ENCODE results near the gene MEGF6. TPM values are rescaled to one million over a fixed set of nuclear protein-coding genes. Genes with fewer than 3 reads are reported as not detected.

Gene MEGF6
- total RNA-seq, 1 experiment from 2014 or later = 32.4 TPM

DNA sequence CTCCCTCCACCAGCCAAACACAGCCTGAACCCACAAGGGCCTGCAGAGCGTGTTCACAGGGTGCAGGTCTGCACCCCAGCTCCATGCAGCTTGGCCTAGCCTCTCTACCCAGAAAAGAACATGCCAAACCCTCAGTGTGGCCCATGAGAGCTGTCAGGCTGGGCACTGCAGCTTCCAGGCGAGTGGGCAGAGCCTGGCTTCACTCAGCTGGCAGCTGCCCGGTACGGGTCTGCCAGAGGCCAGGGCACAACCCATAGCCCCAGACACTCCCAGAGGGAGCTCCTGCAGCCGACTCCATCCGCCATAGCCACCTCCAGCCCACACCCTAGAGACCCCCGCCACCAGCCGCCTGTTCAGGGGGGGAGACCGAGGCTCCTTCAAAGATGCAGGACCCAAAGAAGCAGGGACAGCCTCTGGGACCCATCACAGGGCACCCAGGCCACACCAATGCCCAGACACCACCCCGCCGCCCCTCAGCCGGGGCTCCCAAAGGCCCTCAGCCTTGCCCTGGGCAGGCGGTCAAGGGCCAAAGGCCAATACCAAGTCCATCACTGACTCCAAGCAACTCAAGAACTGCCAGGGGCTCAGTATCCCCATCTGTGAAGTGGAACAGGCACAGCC is 42.4 kb downstream of the MEGF6 start:
- H3K4me3 Mint-ChIP-seq (ENCODE audit: low read depth, unreplicated experiment) = no peak overlapping the region
- no peak overlapping the region for H3K27ac Mint-ChIP-seq (ENCODE audit: unreplicated experiment)
- DNase-seq = no peak
- intact Hi-C loops (cut with micrococcal nuclease; ENCODE audit: unreplicated experiment) = no loop called here
- TF ChIP-seq, protein P1, sequence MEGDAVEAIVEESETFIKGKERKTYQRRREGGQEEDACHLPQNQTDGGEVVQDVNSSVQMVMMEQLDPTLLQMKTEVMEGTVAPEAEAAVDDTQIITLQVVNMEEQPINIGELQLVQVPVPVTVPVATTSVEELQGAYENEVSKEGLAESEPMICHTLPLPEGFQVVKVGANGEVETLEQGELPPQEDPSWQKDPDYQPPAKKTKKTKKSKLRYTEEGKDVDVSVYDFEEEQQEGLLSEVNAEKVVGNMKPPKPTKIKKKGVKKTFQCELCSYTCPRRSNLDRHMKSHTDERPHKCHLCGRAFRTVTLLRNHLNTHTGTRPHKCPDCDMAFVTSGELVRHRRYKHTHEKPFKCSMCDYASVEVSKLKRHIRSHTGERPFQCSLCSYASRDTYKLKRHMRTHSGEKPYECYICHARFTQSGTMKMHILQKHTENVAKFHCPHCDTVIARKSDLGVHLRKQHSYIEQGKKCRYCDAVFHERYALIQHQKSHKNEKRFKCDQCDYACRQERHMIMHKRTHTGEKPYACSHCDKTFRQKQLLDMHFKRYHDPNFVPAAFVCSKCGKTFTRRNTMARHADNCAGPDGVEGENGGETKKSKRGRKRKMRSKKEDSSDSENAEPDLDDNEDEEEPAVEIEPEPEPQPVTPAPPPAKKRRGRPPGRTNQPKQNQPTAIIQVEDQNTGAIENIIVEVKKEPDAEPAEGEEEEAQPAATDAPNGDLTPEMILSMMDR (IDR thresholded peaks at IDR 0.05; ENCODE audit: unreplicated experiment) = no peak
- H3K9me3 Mint-ChIP-seq (ENCODE audit: low read depth, unreplicated experiment) = no peaks in the 10 kb centered on the region
- BruUV-seq (replicated peaks) = no TSS peak
- CTCF ChIA-PET = no interaction called here
- peaks cover 4% of the 10 kb centered on the region for H3K36me3 Mint-ChIP-seq (ENCODE audit: insufficient read depth, unreplicated experiment)
- H3K27me3 Mint-ChIP-seq (ENCODE audit: unreplicated experiment) = no peaks in the 10 kb centered on the region
- H3K4me1 Mint-ChIP-seq (ENCODE audit: low read depth, unreplicated experiment) = no peaks in the 10 kb centered on the region

DNA sequence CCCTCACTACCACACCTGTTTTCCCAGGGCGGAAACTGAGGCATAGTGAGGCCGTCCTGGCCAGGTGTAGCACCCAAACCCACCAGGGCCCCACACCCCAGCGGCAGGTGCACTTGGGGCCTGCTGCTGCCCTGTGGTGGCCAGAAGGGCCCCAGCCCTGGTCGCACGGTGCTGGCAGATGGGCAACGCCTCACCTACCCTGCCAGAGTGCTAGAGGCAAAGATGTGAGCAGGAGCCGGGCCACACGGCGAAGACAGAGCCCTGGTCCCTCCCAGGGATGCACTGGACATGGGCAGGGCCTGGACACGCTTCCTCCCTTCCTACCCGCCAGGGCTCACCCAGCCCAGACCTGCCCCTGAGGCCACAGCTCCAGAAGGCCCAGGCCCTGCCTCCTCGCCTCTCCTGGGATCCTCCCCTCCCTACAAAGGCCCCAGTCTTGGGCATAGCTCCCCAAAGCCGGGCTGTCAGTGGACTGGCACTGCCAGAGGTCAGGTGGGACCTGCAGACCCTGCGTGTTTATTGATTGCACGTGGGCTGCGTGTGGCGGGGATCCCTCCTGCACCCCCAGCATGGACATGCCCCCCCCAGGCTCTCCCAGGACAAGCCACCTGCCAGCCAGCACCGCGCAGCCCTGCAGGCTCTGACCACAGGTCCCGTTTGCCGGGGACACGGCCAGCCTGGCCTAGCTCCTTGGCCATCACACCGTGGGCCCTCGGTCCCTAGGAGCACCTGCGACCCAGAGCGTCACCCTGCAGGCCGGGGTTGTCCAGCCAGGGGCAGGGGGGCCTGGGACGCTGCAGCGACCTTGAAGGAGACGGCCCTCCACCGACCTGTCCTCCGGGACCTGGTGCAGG is 44.1 kb downstream of the MEGF6 start:
- no TSS peak for BruUV-seq (replicated peaks)
- Mint-ChIP-seq H3K4me3 (ENCODE audit: low read depth, unreplicated experiment) (no peak overlapping the region), H3K27me3 (ENCODE audit: unreplicated experiment) (no peaks in the 10 kb centered on the region), H3K36me3 (ENCODE audit: insufficient read depth, unreplicated experiment) (peaks cover 4% of the 10 kb centered on the region), H3K9me3 (ENCODE audit: low read depth, unreplicated experiment) (no peaks in the 10 kb centered on the region), H3K27ac (ENCODE audit: unreplicated experiment) (no peak overlapping the region), H3K4me1 (ENCODE audit: low read depth, unreplicated experiment) (no peaks in the 10 kb centered on the region)
- CTCF ChIA-PET = interaction anchor here (1.5 kb wide), 1 partner anchor 52 kb away, joined by 4 read pairs; no protein-coding TSS in a partner anchor
- DNase-seq = no peak
- TF ChIP-seq, protein P1 (IDR thresholded peaks at IDR 0.05; ENCODE audit: unreplicated experiment) = no peak
- intact Hi-C loops (cut with micrococcal nuclease; ENCODE audit: unreplicated experiment) = no loop called here

DNA sequence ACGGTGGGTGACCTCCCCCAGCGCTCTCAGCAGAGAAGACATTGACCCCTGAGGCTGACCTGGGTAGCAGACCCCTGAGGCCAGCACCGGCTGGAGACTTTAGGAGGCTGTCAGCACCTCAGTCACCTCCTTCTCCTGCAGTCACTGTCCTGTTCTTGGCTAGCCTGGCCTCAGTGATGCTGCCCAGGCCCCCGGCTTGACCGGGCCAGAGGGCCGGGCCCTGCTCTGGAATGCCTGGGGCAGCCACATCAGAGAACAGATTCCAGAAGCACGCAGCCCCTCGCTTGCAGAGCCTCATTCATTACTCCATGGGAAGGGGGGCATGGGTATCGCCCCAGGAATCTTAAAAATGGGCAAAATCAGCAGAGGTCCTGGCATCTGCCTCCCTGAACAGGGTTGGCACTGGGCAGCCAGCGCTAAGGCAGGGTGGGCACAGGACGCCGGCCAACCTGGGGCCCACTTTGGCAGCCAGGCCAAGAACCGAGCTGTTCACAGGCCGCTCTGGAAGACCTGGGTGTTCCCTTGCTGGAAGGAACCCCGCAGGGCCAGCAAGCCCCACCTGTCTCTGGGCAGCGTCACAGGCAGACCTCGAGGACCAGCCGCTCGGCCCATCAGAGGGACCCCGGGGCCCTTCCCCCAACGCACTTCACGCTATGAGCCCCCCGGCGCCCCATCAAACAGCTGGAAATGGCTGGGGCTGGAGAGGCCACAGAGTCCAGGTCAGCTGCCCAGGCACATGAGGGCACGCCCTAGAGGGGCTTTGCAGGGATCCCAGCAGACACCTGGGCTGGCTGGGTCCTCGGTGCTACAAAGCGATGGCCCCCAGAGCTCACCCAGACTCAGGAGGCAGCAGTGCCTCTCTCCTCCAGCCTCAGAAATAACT is 45.1 kb downstream of the MEGF6 start:
- BruUV-seq (replicated peaks) = no TSS peak
- TF ChIP-seq, protein P1 (IDR thresholded peaks at IDR 0.05; ENCODE audit: unreplicated experiment) = no peak
- no peak overlapping the region for H3K4me3 Mint-ChIP-seq (ENCODE audit: low read depth, unreplicated experiment)
- no peak for DNase-seq
- H3K9me3 Mint-ChIP-seq (ENCODE audit: low read depth, unreplicated experiment) = no peaks in the 10 kb centered on the region
- no peak overlapping the region for H3K27ac Mint-ChIP-seq (ENCODE audit: unreplicated experiment)
- H3K36me3 Mint-ChIP-seq (ENCODE audit: insufficient read depth, unreplicated experiment) = peaks cover 4% of the 10 kb centered on the region
- intact Hi-C loops (cut with micrococcal nuclease; ENCODE audit: unreplicated experiment) = no loop called here
- CTCF ChIA-PET = interaction anchor here (1.5 kb wide), 1 partner anchor 53 kb away, joined by 4 read pairs; no protein-coding TSS in a partner anchor
- no peaks in the 10 kb centered on the region for H3K4me1 Mint-ChIP-seq (ENCODE audit: low read depth, unreplicated experiment)
- no peaks in the 10 kb centered on the region for H3K27me3 Mint-ChIP-seq (ENCODE audit: unreplicated experiment)

Measured in Calu3 (cell line).